ENCODE results near the gene SLC39A12.

Gene SLC39A12

DNA sequence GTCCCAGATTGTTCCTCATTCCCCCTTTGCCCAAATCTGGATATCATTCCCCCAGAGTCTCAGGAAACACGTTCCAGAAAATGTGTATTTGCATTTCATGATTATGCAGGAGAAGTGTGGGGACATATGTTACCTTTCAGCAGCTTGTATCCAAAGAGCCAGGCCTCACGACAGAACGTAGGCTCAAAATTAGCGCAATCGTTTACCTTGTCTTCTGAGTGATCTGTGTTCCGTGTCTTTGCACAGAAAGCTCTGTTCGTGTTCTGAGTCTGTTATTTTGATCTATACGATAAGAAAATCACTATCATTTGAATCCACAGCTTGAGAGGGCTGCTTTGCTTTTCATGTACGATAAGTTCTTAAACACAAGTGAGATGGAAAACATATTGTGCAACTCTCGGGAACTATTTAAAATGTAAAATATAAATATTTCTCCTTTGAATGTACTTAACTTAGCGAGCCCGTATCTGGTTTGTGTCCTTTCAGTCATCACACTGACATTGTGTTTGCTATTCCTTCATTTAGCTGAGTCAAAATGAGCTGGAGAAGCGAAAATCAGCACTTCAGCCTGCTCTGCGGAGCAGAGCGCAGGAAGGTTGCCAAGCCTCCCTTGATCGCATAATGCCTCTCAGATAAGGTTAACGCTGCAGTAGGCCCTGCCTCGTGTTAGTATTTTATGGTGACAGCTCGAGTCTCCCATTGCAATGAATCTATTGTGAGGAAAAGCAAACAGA, 108.3 kb downstream of the SLC39A12 start:
- DNase-seq, result no peak
- H3K9me3 Mint-ChIP-seq, result peaks cover 16% of the 10 kb centered on the region
- H3K27me3 Mint-ChIP-seq, result no peaks in the 10 kb centered on the region
- no peaks in the 10 kb centered on the region for H3K4me1 Mint-ChIP-seq
- H3K27ac Mint-ChIP-seq, result no peak overlapping the region
- no peaks in the 10 kb centered on the region for H3K36me3 Mint-ChIP-seq
- no peak overlapping the region for H3K4me3 Mint-ChIP-seq
- CTCF ChIA-PET, result no interaction called here

DNA sequence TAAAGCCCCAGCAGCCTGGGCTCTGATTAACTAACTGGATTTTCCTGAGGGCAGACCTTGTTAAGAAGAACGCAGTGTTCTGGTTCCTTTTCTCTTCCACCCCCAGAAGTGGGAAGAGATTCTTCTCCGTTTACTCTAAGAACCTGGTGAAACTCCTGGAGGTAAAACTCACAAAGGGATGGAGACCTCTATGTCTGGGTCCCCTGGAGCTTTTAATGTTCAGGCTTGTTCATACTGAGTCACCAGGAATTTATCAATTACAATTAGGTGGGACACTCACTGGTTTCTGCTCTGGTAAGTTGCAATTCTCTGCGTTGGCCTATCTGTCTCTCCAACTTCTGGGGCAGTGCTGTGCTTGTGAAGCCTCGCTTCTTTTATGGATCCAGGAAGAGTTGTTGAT, 115.2 kb downstream of the SLC39A12 start:
- CTCF ChIA-PET, result no interaction called here
- H3K27me3 Mint-ChIP-seq, result no peaks in the 10 kb centered on the region
- DNase-seq, result no peak
- no peak overlapping the region for H3K27ac Mint-ChIP-seq
- H3K9me3 Mint-ChIP-seq, result no peaks in the 10 kb centered on the region
- no peaks in the 10 kb centered on the region for H3K36me3 Mint-ChIP-seq
- no peaks in the 10 kb centered on the region for H3K4me1 Mint-ChIP-seq
- no peak overlapping the region for H3K4me3 Mint-ChIP-seq

DNA sequence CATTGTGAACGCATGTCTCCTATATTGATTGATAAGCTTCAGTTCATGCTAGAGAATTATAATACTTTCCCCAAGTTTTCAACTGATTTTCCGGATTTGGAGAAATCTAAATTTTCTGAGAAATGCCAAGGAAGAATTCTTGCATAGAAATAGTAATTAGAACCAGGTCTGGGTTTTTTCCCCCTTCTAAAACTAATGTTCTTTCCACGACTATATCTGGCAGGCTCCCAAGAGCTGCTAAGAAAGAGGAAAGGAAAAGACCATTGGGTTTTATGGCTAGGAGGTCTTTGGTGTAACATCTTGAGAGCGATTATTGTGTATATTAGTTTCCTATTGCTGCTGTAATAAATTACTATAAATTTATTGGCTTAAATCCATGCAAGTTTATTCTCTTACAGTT, 116.7 kb downstream of the SLC39A12 start:
- H3K27me3 Mint-ChIP-seq, result no peaks in the 10 kb centered on the region
- no peaks in the 10 kb centered on the region for H3K9me3 Mint-ChIP-seq
- no peak overlapping the region for H3K27ac Mint-ChIP-seq
- no peaks in the 10 kb centered on the region for H3K36me3 Mint-ChIP-seq
- CTCF ChIA-PET, result no interaction called here
- H3K4me1 Mint-ChIP-seq, result no peaks in the 10 kb centered on the region
- no peak overlapping the region for H3K4me3 Mint-ChIP-seq
- DNase-seq, result no peak

DNA sequence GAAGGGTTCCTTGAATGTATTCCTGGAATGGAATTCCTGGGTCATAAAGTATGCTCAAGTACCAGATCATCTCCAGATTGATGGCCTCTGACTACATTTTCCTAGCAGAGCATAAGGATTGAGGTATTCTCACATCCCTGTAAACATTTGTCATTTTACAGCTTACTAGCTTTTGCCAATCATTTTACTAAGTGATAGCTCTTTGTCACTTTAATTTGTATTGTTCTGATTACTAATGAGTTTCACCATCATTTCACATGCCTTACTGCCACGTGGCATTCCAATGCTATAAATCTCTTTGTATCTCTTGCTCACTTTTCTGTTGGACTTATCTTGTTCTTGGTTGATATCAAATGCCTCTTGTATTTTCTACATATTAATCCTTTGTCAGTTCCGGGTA, 119.9 kb downstream of the SLC39A12 start:
- DNase-seq, result no peak
- Mint-ChIP-seq H3K27ac (no peak overlapping the region), H3K27me3 (no peaks in the 10 kb centered on the region), H3K9me3 (no peaks in the 10 kb centered on the region), H3K4me3 (no peak overlapping the region), H3K36me3 (no peaks in the 10 kb centered on the region), H3K4me1 (no peaks in the 10 kb centered on the region)
- CTCF ChIA-PET, result no interaction called here

DNA sequence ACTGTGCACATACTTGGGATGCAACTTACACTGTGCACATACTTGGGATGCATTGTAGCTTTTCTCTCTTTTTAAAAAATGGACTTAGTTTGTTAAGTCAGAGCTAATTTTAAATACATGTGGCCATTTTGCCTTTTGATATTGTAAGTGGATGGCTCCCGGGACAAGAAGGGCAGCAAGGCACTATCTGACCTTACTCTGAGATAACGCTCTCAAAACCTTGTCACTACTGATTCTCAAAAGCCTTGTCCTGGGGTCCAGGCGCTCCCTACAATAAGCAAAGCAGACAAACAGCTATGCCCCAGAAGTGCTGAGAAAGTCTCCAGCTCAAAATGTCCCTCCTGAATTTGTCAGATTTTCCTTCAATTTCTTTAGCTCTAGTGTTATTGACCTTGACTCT, 121.6 kb downstream of the SLC39A12 start:
- H3K27me3 Mint-ChIP-seq, result no peaks in the 10 kb centered on the region
- no peak for DNase-seq
- H3K27ac Mint-ChIP-seq, result no peak overlapping the region
- no peak overlapping the region for H3K4me3 Mint-ChIP-seq
- H3K36me3 Mint-ChIP-seq, result no peaks in the 10 kb centered on the region
- H3K4me1 Mint-ChIP-seq, result no peaks in the 10 kb centered on the region
- no peaks in the 10 kb centered on the region for H3K9me3 Mint-ChIP-seq
- CTCF ChIA-PET, result no interaction called here

DNA sequence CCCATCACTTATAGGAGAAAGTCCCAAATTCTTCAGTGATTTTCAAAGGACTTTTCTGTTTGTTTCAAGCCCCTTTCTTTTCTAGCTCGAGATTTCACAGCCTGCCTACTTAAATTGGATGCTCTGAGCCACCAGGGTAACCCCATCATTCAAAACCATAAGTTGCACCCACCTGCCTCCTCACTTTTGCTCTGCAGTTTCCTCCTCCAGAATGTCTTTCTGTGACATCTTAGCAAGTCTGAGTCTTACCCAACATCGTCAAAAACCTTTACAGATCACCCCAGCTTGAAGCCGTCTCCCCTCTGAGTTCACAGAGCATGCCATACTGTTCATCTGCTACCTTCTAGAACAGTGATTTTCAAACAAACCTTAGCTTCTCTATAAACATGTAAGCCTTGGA, 124.2 kb downstream of the SLC39A12 start:
- H3K36me3 Mint-ChIP-seq, result no peaks in the 10 kb centered on the region
- H3K4me1 Mint-ChIP-seq, result no peaks in the 10 kb centered on the region
- H3K4me3 Mint-ChIP-seq, result no peak overlapping the region
- H3K27ac Mint-ChIP-seq, result no peak overlapping the region
- CTCF ChIA-PET, result no interaction called here
- H3K27me3 Mint-ChIP-seq, result no peaks in the 10 kb centered on the region
- DNase-seq, result no peak
- no peaks in the 10 kb centered on the region for H3K9me3 Mint-ChIP-seq

DNA sequence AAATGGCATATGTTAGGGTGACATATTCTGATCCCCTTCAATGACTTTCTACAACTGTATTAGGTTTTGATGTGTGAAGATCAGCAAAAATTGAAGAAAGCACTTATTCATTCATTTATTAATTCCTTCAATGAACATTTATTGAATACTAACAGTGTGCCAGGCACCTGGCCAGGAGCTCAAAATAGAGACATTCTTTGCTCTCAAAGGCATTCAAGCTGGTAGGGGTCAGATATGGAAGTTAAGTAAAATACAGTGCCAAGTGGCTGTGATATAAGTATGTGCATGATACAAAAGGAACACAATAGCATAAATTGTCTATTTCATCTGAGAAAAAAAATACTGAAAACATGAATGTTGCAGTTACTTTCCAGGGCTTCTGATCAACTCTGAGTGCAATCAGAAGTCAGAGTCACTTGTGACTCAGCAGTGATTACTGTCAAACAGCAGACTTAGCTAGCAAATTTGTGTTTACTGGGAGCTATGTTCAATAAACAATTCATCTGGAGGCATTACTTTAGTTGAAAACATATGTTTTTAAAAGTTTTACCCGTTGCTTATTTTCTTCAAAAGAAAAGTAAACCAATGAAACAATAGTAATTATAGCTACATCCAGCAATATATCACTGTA, 128.1 kb downstream of the SLC39A12 start:
- H3K9me3 Mint-ChIP-seq, result no peaks in the 10 kb centered on the region
- no peak overlapping the region for H3K4me3 Mint-ChIP-seq
- no peak overlapping the region for H3K27ac Mint-ChIP-seq
- CTCF ChIA-PET, result no interaction called here
- no peak for DNase-seq
- H3K27me3 Mint-ChIP-seq, result no peaks in the 10 kb centered on the region
- no peaks in the 10 kb centered on the region for H3K36me3 Mint-ChIP-seq
- no peaks in the 10 kb centered on the region for H3K4me1 Mint-ChIP-seq

DNA sequence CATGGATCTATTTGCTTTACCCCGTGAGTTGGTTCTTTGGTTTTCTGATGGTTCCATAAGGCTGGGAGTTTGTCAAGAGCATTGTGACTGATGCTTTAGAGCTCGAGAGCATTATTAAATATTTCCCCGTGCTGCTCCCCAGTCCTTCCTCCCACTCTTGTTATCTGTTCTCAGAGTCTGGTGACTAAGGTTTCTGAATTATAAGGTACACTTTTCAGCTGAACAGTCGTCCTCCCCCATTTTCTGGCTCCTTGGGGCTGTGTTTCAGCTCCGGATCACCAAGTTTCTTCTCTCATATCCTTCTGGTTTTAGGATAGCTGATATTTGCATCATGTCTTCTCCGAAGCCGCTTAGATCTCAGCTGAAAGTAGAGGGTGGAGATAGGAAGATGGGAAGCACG, 130.7 kb downstream of the SLC39A12 start:
- H3K27ac Mint-ChIP-seq, result no peak overlapping the region
- no peak overlapping the region for H3K4me3 Mint-ChIP-seq
- DNase-seq, result no peak
- no peaks in the 10 kb centered on the region for H3K4me1 Mint-ChIP-seq
- no peaks in the 10 kb centered on the region for H3K27me3 Mint-ChIP-seq
- no peaks in the 10 kb centered on the region for H3K36me3 Mint-ChIP-seq
- CTCF ChIA-PET, result no interaction called here
- H3K9me3 Mint-ChIP-seq, result no peaks in the 10 kb centered on the region

DNA sequence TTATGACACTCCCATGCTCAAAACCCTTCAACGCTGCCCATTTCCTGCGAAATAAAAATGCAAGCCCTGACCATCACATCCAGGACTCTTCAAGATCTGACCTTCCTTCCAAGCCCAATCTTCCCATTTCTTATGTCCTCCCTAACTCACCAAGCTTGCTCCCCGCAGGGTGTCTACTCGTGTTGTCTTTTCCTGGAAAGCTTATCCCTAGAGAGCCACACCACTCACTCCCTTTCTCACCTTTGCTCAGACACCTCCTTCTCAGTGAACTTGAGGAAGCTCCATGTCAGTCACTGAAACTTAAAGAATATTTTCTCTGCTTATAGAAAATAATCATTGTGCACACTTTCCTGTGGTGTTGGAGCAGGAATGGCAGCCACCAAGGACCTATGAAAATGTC, 134.1 kb downstream of the SLC39A12 start:
- H3K27me3 Mint-ChIP-seq, result no peaks in the 10 kb centered on the region
- H3K9me3 Mint-ChIP-seq, result peaks cover 4% of the 10 kb centered on the region
- CTCF ChIA-PET, result no interaction called here
- H3K4me3 Mint-ChIP-seq, result no peak overlapping the region
- H3K27ac Mint-ChIP-seq, result no peak overlapping the region
- H3K36me3 Mint-ChIP-seq, result no peaks in the 10 kb centered on the region
- DNase-seq, result no peak
- no peaks in the 10 kb centered on the region for H3K4me1 Mint-ChIP-seq

DNA sequence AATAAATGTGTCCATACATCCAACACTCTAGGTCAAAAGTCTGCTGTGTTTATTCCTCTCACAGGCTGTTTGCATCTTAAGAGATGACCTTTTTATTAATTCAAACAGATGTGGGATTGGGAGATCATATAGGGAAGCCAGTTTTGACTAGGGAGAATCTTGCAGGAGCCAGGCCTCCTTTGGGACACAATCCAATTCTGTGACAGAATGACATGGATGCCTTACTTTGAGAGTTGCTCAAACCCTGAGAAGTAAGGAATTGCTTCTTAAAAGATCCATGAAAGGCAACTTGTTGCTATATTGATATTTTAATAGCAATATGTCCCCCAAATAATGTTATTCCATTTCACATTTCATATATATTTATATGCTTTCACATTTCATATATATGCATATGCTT, 135.0 kb downstream of the SLC39A12 start:
- no peaks in the 10 kb centered on the region for H3K36me3 Mint-ChIP-seq
- no peaks in the 10 kb centered on the region for H3K4me1 Mint-ChIP-seq
- DNase-seq, result no peak
- H3K9me3 Mint-ChIP-seq, result peaks cover 4% of the 10 kb centered on the region
- H3K27ac Mint-ChIP-seq, result no peak overlapping the region
- CTCF ChIA-PET, result no interaction called here
- no peaks in the 10 kb centered on the region for H3K27me3 Mint-ChIP-seq
- no peak overlapping the region for H3K4me3 Mint-ChIP-seq

DNA sequence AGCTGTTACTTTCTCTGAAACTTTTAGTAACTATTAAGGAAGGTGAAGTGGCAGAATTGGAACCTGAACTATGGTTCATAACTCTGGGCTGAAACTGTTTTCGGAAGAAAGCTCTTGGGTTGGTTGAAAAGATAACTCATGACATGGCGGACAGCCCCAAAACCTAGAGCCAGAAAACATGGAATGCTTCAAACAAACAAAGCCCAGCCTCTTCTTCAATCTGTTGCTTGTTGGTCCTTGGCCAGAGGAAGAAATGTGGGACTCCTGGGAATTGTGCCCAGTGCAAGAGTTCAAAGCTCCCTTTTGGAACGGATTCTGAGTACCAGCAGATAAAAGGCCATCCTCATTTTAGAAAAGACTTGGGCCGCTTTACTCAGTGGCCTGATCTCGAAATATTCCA, 135.6 kb downstream of the SLC39A12 start:
- Mint-ChIP-seq H3K9me3 (peaks cover 4% of the 10 kb centered on the region), H3K4me3 (no peak overlapping the region), H3K27ac (no peak overlapping the region), H3K27me3 (no peaks in the 10 kb centered on the region), H3K36me3 (no peaks in the 10 kb centered on the region), H3K4me1 (no peaks in the 10 kb centered on the region)
- no peak for DNase-seq
- CTCF ChIA-PET, result no interaction called here

Data from activated naive CD4-positive, alpha-beta T cell treated with anti-CD3 and anti-CD28 coated beads, Interleukin-2, amount 10 ng/mL, durations not matched to agents 7 days and 5 days (primary cell).